Measurements from ENCODE around the gene OR10R2.
"Not testable (repeated sequence)": the region's sequence is repeated elsewhere in the genome, so short reads cannot be mapped to it uniquely, and the experiment has no call there.

OR10R2 gene, protein sequence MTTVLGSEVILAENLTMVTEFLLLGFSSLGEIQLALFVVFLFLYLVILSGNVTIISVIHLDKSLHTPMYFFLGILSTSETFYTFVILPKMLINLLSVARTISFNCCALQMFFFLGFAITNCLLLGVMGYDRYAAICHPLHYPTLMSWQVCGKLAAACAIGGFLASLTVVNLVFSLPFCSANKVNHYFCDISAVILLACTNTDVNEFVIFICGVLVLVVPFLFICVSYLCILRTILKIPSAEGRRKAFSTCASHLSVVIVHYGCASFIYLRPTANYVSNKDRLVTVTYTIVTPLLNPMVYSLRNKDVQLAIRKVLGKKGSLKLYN

GRCh38 chr1:158471920-158472319, at the start of gene OR10R2:
Gene OR10R2, plus strand, starts transcription at chr1:158472220. Its CDS starts 106 bp downstream, at chr1:158472326.
- DNase-seq, result no peak

DNA sequence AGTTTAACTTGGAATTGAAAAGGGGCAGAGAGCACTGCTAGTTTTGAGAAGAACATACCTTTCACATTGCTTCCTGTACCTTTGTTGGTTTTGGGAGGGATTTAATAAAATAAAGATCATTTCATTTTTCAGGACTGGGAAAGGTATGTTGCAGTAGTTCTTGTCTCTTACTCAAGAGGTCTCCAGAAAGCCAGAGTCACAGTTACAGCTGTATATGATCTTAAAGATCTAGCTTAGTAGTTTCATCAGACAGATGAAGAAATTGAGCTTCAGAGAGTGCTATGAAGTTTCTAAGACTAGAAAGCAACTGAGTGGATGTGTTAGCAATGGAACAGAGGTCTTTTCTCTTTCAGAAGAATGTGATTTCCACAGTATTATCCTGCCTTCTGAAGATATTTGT, 47.0 kb upstream of the OR10R2 start:
- DNase-seq, result no peak

GRCh38 chr1:158426137-158426536, 45.9 kb upstream of the OR10R2 start, which contains the start of gene OR10K2:
Gene OR10K2, minus strand, starts transcription at chr1:158426237. Its CDS starts 5,371 bp downstream, at chr1:158420866.
- DNase-seq, result no peak

GRCh38 chr1:158430163-158430562, 41.9 kb upstream of the OR10R2 start:
- not testable (repeated sequence) for DNase-seq

DNA sequence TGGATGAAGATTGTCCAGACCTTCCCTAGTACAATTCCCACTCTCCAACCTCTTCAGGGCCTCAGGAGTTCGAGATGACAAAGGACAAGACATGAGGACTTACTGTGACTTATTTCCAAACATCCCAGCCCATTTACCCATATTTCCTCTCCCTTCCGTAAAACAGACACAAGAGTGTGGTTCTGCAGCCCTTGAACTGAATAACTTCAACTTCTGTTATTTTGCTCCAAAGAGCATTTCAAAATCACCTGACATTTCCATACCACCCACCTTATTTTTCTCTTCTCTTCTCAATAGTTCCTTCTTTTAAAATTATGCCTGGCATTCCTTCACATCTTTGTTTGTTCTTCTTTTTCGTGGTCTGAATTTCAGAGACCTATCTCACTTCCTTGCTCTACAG, 37.3 kb upstream of the OR10R2 start:
- DNase-seq, result no peak

DNA sequence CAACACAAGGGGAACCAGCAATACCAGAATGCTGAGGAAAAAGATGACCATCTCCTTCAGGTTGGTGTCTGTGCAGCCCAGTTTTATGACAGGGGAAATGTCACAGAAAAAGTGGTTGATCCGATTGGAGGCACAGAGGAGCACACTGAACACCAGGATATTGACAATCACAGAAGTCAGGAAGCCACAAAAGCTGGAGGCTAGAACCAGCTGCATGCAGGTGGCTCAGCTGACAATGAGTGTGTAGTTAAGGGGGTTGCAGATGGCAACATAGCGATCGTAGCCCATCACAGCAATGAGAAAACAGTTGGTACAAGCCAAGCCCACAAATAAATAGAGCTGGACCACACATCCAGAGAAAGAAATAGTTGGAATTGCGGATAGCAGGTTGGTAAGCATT, 26.6 kb upstream of the OR10R2 start:
- no peak for DNase-seq

GRCh38 chr1:158454537-158454936, 17.5 kb upstream of the OR10R2 start:
- no peak for DNase-seq

DNA sequence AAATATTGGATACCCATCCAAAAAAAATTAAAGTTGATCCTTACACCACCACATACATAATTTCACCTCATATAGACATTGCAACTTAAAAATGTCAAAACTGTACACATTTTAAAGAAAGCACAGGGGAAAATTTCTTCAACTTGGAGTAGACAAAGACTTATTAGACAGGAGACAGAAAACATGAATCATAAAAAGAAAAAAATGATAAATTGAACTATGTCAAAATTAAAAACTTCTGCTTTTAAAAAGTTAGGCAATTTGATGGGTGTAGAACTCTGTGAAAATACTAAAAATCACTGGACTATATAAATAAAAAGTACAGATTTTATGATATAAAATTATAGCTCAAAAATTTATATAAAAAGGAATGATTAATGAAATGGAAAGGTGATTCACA, 14.8 kb upstream of the OR10R2 start:
- no peak for DNase-seq

- no peak for DNase-seq
Measured at GRCh38 chr1:158458263-158458662, 13.8 kb upstream of the OR10R2 start.

DNA sequence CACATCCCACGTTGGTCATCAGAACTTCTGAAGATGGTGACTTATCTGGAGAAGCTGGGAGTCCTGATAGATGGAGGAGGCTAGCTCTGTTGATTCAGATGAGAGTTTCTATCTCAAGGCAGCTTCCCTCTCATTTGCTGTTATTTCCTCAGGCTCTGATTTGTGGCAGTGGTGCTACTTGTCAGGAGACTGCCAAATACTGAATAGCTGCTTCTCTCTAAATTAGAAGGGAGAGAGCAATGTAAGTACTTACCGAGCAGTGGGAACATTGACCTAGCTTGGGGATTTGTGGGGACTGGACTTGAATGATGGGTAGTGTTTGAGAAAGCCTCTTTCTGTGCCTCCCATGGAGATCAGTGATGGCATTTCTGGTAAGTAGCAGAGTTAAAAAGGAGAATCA, 10.5 kb upstream of the OR10R2 start, which contains the start of gene OR10K1:
OR10K1 (plus strand) TSS at position 301 of the 400 bp plus-strand sequence. CDS start 3,728 bp downstream, outside the sequence.
- no peak for DNase-seq

GRCh38 chr1:158485455-158485854, 13.4 kb downstream of the OR10R2 start:
- no peak for DNase-seq

GRCh38 chr1:158491316-158491715, 19.3 kb downstream of the OR10R2 start:
- no peak for DNase-seq

DNA sequence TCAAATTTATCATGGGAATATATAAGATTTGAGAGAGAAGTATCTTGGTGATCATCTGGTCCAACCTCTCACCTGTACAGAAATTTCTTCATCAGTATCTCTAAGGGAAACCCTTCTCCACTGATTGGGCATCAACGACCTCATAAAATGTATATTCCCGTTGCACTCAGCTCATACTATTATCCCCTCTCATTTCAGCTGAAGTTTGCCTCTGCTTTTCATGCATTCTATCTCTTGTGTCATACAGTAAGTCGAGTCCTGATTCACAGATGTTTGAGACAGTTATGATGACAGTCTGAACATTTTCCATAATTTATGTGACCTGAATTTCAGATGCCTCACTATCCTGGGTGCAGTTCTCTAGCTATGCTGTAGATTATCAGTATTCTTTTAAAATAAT, 21.0 kb downstream of the OR10R2 start:
- DNase-seq, result no peak

GRCh38 chr1:158494796-158495195, 22.8 kb downstream of the OR10R2 start:
- no peak for DNase-seq

- no peak for DNase-seq
Measured at GRCh38 chr1:158496374-158496773, 24.4 kb downstream of the OR10R2 start.

DNA sequence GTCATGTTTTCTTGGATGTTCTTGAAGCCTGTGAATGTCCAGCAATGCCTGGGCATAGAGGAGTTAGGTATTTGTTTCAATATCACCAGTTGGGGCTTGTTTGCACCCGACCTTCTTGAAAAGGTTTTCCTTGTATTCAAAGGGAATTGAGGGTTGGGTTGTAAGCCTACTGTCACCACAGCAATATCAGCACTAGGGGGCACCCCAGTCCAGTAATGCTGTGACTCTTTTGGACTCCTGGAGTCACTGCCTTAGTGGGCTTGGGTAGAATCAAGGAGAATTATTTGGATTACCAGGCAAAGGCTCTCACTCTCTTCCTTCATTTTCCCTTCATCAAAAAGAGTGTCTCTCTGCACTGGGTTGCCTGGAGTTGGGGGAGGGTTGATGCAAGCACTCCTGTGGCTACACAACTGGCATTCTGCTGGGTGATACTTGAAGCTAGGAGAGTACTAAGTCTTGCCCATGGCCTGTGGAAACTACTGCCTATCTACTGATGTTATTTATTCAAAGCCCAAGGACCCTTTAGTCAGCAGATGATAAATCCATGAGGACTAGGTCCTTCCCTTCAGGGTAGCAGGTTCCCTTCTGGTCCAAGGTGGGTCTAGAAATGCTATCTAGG, 34.5 kb downstream of the OR10R2 start:
- peak; percentile 37 to 38 for DNase-seq

- DNase-seq, result no peak
Measured at GRCh38 chr1:158507511-158507910, 35.5 kb downstream of the OR10R2 start.

DNA sequence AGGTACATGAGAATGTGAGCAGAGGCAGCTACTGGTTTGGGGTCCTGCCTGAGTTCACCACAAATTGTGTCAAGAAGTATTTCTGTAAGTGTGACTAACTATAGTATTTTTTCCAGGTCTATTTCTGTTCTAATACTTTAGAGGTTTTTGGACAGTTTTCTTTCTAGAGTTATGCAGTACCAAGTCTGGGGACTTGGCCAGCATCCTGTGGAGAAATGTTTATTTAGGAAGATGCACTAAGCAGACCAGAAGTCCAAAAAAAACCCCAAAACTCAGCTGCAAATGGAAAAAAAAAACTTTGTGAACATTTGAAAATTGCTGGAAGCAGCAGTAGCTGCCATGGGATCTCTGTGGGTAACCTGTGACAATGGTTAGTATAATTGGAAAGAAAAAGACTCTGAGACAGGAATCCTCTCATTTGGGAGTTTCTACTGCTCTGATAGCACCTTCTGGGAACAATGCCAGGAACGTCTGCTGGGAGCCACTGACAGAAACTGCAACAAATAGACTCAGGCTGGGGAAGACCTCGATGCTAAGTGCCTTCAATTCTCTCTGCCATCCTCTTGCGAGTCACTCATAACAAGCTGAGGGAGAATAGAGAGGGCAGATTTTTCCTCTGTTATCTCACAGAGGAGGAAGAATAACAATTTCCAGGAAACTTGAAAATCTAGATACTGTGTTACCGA, 37.6 kb downstream of the OR10R2 start:
- no peak for DNase-seq

- no peak for DNase-seq
Measured at GRCh38 chr1:158516966-158517365, 44.9 kb downstream of the OR10R2 start.

DNA sequence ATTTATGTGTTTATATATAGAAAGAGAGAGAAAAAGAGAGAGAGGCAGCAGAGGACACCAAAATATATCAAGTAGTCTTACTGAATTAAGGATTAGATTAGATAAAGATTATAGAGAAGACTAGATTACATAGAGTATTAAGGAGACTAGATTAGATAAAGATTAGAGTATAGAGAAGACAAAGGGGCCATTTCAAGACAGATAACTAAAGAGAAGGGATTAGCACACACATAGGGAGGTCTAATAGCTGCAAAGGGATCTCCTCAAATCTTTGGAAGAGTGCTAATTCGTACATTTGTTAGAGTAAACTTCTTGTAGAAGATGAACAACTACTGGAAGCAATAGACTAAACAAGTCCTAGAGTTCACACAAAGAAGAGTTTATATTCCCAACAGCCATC, 48.0 kb downstream of the OR10R2 start:
- DNase-seq, result no peak

DNA sequence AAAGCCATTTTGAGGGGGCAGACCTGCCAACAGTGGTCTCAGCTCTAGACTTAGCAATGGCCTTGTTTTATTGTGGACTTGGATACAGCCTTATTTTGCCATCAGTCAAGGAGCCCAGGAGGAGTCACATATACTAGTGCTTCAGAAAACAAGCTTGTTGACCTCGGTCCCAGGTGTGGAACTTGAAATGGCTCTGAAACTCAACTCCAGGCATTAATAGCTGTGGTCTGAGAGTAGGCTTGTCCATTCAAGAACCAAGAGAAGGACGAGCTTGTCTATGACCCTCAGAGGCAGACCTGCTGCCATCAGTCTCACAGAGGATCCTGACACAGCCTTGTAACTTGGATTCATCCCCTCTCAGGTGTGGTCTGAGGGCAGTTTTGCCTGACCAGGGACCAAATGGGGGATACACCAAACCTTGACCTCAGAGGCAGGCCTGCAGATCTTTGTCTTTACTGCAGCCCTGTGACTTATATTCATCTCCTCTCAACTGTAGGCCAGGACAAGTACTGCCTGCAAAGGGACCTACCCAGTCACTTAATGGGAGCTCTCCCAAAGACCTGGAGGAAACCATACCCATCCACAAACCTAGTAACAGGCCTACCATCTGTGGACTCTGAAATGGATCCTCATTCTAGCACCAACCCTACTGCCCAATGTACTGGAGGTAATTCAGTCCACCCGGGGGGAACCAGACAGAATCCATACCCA, 49.1 kb downstream of the OR10R2 start:
- no peak for DNase-seq

DNA sequence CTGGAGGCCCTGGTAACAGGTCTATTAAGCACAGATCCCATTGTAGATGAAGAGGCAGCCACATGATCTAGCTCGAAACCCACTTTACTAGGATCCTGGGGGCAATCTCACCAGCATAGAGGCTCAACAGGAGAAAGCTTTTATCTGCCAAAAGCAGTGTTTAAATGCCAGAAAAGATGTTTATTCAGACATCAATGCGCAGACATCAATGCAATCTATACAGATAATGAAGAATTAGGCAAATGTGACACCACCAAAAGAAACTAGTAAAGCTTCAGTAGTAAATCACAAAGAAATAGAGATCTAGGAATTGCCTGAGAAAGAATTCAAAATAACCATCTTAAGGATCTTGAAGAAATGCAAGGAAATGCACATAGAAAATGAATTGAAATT, 49.6 kb downstream of the OR10R2 start:
- no peak for DNase-seq

- no peak for DNase-seq
Measured at GRCh38 chr1:158527190-158527815, 55.3 kb downstream of the OR10R2 start.
